Right forelimb (tissue), 1 donor: ENCODE data around the gene FAM110A.
"Not testable (repeated sequence)": the region's sequence is repeated elsewhere in the genome, so short reads cannot be mapped to it uniquely, and the experiment has no call there.

Experiments
- DNase-seq: peaks from one replicate; pipeline ENCODE4 v3.0.0-alpha.2; 2018

FAM110A gene

DNA sequence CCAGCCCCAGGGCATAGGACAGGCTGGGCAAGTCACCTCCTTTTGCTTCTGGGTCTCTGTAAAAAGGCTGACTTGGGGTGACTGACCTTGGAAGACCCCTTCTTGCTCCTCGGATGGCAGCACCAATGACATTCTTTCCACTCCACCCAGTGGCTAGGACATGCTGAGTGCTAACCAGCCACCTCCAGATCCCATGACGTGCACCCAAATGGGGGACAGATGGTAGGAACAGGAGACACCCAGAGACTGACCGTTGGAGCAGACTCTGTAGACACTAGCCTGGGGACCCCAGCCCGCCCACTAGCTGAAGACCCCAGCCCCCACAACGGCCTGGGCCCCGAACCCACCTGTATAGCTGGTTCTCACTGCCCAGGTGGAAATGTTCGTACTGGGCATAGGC is 44.3 kb downstream of the FAM110A start:
- DNase-seq = no peak

DNA sequence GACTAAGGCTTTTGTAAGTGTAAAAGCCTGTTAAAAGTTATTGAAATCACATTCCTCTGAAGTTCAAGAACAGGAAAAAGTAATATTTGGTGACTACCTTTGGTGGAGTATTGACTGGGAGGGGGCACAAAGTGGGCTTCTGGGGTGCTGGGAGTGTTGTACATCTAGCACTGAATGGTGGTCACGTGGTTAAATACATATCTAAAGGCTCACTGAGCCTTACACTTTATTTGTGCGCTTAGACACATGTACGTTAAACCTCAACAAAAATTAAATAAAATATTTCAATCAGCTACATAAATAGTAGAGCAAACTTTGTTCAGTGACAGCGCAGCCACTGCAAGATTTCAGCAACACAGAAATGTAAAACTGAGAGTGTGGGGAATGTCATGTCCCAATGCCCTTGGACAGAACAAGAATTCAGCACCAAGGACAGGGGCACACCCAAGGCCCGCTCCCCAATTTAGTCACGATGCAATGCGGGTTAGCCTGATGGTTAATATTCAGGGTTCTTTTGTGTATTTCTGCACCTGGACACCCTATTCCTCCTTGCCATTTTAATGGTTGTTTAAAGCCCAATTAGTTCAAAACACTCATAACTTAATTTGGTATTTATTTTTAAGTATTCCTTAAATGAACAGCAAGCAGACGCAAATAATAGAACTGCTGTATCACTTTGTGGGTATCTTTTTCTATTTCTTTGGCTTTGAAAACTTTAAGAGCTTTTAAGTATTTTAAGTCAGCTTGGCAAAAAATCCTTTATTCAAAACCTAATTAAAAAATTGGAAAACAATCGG is 45.2 kb downstream of the FAM110A start:
- no peak for DNase-seq

DNA sequence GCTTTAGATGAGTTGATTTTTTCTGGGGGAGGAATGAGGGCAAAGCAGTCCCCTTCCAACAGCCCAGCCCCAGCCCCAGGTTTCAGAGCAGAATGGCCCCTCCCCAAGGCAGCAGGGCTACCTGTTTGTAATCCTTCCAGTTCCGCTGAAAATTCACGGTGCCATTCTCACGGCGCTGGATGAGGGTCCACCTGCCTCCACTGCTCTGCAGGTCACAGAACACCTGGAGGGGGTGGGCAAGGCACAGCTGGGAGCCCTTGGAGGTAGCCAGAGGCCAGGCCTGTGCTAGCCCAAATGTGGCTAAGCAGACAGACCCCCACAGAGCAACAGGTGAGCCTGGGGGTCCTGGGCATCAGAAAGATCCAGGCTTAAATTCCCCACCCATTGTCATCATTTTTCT is 46.1 kb downstream of the FAM110A start:
- DNase-seq = no peak

DNA sequence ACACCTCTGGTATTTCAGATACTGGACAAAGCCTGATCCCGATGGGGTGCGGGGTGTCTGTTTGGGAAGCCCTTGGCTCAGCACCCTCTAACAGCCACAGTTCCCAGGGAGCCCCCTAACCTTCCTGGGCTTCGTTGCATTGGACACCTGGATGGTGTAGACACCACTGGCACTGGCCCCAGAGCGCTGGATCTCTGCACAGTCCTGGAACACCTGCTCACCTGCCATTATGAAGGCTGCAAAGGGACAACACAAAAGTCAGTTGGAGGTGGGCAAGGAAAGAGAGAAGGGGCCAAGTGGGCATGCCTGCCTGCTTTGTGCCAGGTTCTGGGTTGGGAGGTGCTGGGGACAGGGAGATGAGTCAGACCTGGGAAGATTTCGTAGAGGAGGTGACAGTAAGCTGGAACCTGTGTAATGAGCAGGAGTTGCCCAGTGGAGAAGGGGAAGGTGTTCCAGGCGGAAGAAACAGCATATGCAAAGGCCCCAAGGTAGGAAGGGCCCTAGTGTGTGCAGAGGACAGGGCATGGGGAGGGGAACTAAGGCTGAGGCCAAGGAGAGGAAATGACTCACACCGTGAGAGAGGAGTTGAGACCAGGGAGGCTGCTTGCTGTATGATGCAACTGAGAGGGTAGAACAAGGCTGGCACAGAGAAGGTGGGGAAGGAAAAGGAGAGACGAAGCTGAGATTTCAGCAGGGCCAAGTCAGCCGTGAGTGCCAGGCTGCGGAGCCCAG is 47.7 kb downstream of the FAM110A start:
- DNase-seq = no peak

DNA sequence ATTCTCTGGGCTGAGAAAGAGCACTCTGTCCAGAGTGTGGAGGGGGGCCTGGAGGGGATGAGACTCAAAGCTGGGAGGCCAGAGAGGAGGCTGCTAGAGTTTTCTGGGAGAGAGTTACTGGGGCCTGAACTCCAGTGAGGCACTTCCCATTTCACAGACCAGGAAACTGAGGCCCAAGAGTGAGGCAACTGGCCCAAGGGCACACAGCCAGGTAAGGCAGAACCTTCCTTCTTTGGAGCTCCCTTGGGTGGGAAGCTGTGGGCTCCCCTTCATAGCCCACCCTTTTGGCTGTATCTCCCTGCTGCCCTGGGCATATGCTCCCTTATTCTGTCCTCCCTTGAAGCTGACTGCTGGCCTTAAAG is 48.2 kb downstream of the FAM110A start:
- no peak for DNase-seq

DNA sequence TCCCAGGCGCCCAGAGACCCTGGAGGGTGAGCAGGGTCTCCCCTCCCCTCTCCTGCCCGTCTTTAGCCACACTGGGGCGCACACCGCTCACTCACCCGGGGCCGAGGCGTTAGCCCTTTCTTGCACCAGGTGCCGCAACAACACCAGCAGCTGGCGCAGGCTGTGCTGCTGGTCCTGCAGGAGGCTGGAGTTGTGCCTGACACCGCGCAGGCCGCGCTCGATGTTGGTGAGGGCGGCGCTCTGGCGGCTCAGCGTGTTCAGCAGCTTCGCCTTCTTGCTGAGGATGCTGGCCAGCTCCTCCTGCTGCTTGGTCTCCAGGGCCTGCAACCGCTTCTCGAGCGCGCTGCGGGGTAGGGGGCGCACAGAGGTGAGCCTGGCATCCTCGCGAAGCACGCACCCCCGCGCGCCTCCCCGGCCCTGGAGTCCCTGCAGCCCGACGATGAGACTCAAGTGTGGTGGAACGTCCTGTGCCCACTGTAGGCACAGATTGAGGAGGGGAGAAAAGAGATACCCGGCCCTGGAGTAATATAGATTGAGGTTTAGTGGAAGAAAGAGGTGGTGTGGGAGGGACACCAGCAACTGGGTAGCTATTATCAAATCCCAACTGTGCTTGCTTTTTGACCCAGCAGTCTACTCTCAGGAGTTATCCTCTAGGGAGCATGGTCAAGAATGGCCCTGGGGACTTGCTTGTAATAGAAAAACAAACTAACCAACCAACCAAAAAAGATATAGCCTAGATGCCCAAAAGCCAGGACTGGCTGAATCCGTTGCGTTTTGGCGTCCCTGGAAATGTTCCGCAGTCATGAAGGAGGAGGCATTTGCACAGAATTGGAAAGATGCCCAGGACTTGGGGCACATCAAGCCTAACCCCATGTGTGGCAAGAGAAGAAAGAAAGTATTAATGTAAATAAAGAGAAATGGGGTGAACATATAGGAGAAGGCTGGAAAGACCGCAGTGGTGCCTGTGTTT is 51.8 kb downstream of the FAM110A start:
- DNase-seq = peak; percentile 58

DNA sequence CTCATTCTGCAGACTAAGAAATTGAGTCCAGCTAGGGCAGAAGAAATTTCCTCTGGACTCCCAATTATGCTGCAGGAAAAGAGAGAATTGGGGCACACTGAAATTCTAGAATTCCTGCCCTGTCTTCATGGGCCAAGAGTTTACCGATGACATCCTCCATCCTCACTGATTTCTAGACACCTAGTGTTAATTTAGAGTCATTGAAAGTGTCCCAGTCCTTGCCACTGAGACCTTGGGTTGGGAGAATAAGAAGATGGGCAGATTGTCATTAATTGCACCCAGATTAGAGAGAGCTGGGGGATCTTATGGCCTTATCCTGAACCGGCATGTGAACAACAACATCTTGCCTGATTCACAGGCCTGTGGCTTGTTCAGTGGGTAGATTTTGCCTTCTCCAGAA is 53.6 kb downstream of the FAM110A start:
- DNase-seq = no peak

DNA sequence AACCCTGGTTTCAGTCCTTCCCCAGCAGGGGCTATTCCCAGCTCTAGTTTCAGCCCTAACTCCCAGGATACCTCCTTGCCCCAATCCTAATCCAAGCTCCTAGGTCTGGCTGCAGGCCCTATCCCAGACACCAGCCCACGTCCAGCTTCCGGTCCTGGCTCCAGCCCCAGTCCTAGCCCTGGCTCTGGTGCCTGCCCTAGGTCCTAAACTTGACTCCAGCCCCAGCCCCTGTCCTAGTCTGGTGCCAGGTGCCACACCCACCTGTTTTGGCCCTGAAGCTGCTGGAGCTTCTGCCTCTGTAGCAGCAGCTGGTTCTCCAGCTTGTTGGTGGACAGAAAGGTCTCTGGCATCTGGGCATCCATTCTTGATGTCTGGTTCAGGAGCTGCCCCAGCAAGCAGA is 54.5 kb downstream of the FAM110A start:
- no peak for DNase-seq

DNA sequence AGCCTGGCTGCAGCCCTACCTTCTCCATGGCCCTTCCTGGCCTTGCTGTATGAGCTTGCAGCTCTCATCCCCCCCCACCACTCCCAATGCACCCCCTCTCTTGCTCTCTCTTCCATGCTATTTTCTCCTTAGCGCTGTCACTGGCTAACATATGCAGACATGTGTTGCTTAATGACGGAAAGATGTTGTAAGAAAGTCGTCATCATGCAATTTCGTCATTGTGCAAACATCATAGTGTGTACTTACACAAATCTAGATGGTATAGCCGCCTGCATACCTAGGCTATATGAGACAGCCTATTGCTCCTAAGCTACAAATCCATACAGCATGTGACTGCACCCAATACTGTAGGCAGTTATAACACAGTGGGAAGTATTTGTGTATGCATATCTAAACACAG is 55.6 kb downstream of the FAM110A start:
- DNase-seq = no peak

DNA sequence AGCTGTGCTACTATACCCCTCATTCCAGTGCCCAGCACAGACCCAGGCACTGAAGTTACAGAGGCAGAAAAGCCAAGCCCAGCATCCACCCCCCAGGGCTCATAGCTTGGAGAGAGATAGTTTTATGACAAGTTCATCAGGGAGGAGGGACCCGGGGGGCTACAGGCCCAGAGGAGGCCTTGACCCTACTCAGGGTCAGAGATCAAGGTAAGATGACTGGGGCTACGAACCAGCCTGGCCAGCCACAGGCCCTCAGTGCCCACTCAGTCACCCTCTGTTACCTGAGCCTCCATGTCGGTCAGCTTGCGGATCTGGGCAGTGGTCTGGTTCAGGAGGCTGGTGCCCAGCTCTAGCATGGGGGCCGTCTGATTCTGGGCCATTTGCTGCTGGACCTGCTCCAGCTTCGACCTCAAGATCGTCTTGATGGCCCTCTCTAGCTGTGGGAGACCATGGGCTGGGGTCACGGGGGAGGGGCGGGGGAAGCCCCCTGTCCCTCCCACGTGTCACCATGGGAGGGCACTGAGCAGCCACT is 56.5 kb downstream of the FAM110A start:
- no peak for DNase-seq

DNA sequence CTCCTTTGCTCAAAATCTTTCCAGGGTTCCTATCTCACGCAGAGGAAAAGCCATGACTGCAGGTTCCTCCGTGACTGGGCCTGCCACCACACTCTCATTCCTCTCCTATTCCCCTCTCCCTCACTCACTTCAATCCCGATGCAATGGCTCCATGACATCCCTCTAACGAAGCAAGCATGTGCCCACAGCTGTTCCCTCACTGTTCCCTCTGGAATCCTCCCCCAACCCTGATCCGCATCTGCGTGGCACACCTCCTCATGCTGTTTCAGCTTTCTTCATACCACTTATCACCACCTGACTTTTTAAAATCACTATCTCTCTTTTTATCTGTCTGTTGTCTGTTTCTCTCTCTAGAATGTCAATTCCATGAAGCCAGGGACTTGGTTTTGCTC is 57.1 kb downstream of the FAM110A start:
- DNase-seq = no peak

DNA sequence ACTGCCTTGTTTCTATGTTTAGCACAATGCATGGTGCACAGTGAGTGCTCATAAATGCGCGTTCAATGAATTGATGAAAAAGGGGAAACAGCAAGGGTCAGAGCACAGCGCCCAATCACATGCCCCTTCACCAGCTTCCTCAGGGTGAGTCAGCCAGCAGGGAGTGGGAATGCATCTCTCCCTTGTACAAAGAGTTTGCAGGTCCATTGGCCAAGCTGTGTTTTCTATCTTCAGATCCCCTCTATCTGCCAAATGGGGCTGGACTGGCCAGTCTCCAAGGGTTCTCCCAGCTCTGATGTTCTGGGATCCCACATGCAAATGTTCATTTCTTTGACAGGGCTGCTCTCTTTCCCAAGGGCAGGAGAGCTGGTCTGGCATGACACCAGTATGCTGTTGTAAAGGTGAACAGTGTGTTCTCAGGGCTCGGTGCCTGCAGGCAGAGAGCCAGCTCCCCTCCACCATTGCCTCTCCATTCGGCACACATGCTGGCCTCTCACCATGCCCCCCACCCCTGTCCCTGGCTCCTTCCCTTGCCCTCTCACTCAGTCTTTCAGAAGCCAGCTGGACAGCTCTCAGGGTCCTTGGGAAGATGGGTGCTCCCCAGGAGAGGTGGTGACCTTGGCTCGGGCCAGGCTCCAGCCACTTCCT is 57.7 kb downstream of the FAM110A start:
- no peak for DNase-seq

DNA sequence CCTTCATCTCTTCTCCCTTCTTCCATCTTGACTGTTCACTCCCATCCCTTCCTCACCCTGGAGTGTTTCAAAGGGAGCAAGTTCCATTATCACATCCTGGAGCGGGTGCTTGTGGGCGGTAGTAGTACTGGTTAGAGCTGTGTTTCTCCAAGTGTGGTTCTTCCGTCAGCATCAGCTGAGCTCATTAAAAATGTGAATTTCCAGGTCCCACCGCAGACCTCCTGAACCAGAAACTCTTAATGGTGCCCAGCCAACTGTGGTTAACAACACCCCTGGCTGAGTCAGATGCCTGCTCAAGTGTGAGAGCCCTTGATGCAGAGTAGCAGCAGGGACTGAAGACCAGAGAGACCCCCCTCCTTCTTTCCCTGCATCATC is 58.2 kb downstream of the FAM110A start:
- no peak for DNase-seq

DNA sequence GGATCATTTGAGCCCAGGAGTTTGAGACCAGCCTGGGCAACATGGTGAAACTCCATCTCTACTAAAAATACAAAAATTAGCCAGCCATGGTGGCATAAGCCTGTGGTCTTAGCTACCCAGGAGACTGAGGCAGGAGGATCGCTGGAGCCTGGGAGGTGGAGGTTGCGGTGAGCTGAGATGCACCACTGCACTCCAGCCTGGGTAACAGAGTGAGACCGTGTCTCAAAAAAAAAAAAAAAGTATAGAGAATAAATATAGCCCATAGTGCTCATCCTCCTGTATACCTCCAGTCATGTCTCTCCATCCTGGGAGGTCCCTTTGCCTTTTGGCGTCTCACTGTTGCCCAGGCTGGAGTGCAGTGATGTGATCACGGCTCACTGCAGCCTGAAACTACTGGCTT is 58.9 kb downstream of the FAM110A start:
- not testable (repeated sequence) for DNase-seq
